ENCODE measurements around the gene CCR5. TPM values are rescaled to one million over a fixed set of nuclear protein-coding genes. Genes with fewer than 3 reads are reported as not detected.

The CCR5 gene
- total and polyA plus RNA-seq, 2 of the 13 experiments (the other 11 are each of a cell fraction or from before 2014, with no cell fraction given) = not detected

Other genes with a start within 250 kb of the CCR5 start
- not detected in 2 replicates for gene CCR1, start 162.6 kb upstream of the CCR5 start, total RNA-seq (2016; rRNA removed; fragmentation: Illumina TruSeq; extraction: Trizol)
- gene CCR1, start 162.6 kb upstream of the CCR5 start, polyA plus RNA-seq (2011; rRNA removed) = not detected in 2 replicates
- gene CCR3, start 128.5 kb upstream of the CCR5 start, total RNA-seq (2016; rRNA removed; fragmentation: Illumina TruSeq; extraction: Trizol) = not detected in 2 replicates
- not detected in 2 replicates for gene CCR3, start 128.5 kb upstream of the CCR5 start, polyA plus RNA-seq (2011; rRNA removed)
- gene CCR2, start 16.8 kb upstream of the CCR5 start, total RNA-seq (2016; rRNA removed; fragmentation: Illumina TruSeq; extraction: Trizol) = not detected in 2 replicates
- not detected in 2 replicates for gene CCR2, start 16.8 kb upstream of the CCR5 start, polyA plus RNA-seq (2011; rRNA removed)
- gene CCRL2, start 36.3 kb downstream of the CCR5 start, total RNA-seq (2016; rRNA removed; fragmentation: Illumina TruSeq; extraction: Trizol) = not detected in 2 replicates
- gene CCRL2, start 36.3 kb downstream of the CCR5 start, polyA plus RNA-seq (2011; rRNA removed) = not detected in 2 replicates
- not detected in 2 replicates for gene LTF, start 94.0 kb downstream of the CCR5 start, total RNA-seq (2016; rRNA removed; fragmentation: Illumina TruSeq; extraction: Trizol)
- gene LTF, start 94.0 kb downstream of the CCR5 start, polyA plus RNA-seq (2011; rRNA removed) = not detected in 2 replicates
- 0.09 TPM in 1 of 2 replicates, not detected in the other for gene RTP3, start 127.0 kb downstream of the CCR5 start, total RNA-seq (2016; rRNA removed; fragmentation: Illumina TruSeq; extraction: Trizol)
- gene RTP3, start 127.0 kb downstream of the CCR5 start, polyA plus RNA-seq (2011; rRNA removed) = not detected in 2 replicates
- gene LRRC2, start 195.4 kb downstream of the CCR5 start, total RNA-seq (2016; rRNA removed; fragmentation: Illumina TruSeq; extraction: Trizol) = 0.27 and 0.48 TPM in 2 replicates
- 0.51 and 0.58 TPM in 2 replicates for gene LRRC2, start 195.4 kb downstream of the CCR5 start, polyA plus RNA-seq (2011; rRNA removed)
- not detected in 2 replicates for gene FAM240A, start 241.6 kb downstream of the CCR5 start, total RNA-seq (2016; rRNA removed; fragmentation: Illumina TruSeq; extraction: Trizol)
- gene FAM240A, start 241.6 kb downstream of the CCR5 start, polyA plus RNA-seq (2011; rRNA removed) = not detected in 2 replicates